Left forelimb (tissue), 1 donor: Measurements from ENCODE around the gene PLXDC2.

Experiments
- DNase-seq: peaks from one replicate; pipeline ENCODE4 v3.0.0-alpha.2; 2018; ENCODE audit warnings: low spot score

PLXDC2 gene

DNA sequence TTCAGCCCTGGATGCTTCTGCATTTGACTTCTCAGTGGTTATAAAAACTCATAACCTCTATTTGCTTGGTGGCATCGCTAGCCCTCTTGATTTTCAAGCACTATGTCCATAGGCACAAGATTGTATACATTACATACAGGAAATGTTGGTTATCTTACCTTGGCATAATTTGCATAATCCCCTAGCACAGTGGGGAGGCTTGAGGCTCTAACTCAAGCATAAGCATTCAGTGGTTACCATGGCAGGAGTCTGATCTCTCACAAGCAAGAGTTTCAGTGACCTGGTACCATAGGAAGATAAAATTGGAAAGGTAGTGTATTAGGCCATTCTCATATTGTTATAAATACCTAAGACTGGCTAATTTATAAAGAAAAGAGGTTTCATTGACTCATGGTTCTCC is 121.8 kb downstream of the PLXDC2 start:
- no peak for DNase-seq

DNA sequence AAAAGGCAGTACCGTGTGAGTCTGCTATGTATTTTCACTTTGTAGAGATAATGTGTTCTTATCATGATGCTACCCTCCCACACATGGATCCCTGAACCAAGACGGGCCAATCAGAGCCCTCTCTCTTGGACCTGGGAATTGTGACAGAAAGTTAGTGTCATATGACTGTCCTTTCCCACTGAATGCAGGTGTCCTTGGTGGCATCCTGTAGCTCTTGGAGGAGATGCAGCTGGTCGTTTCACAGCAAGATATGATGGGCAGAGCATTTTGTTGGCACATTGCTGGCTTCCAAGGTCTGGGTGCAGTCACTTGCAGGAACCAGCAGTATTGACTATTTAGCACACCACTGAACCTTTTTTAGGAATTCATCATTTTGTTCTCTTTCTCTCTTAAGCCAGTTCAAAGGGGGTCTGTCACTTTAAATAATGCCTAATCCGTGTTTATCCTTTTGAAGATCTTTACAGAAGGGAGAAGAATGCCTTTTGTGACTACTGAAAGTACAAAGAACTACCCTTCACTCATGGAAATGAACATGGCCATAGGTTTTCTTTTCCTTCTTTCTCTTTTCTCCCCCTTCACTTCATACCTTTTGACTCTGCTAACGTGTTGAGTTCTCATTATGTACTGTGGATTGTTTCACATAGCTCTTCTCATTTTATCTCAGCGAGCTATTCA is 125.1 kb downstream of the PLXDC2 start:
- DNase-seq = no peak

GRCh38 chr10:19944911-19945663 is 128.9 kb downstream of the PLXDC2 start:
- DNase-seq = peak; percentile 82

GRCh38 chr10:19946245-19946644 is 130.0 kb downstream of the PLXDC2 start:
- DNase-seq = no peak

GRCh38 chr10:19946791-19947190 is 130.6 kb downstream of the PLXDC2 start:
- DNase-seq = no peak

DNA sequence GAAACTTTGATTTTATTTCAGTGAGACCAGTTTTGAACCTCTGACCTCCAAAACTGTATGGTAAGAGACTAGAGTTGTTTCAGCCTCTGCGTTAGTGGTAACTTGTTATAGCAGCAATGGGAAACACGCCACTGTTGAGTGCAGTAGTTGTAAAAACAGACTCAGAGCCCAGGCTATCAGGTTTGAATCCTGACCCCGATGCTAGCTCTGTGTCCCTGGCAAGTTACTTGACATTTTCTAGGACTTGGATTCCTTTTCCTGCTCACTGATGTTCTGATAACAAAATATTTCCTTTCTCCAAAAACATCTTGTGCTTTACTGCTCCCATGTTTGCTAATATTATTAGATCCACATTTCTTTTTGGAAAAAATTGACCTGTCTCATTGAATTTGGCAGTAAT is 131.0 kb downstream of the PLXDC2 start:
- DNase-seq = no peak

DNA sequence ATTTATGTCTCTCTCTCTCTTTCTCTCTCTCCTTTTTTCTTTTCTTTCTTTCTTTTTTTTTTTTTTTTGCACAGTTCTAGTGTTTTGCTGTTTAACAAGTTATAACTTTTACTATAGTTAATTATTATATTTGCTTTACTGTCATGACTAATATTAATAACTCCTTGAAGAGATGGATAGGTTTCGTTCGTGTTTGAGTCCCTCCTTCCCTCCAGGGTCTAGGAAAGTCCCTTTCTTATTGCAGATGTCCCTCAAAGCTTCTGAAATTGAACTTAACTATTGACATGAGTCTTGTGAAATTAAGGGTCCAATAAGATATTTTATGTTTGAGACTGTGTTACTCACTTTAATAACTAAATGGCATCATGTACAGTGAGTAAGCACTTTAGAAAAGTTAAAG is 131.4 kb downstream of the PLXDC2 start:
- DNase-seq = no peak

DNA sequence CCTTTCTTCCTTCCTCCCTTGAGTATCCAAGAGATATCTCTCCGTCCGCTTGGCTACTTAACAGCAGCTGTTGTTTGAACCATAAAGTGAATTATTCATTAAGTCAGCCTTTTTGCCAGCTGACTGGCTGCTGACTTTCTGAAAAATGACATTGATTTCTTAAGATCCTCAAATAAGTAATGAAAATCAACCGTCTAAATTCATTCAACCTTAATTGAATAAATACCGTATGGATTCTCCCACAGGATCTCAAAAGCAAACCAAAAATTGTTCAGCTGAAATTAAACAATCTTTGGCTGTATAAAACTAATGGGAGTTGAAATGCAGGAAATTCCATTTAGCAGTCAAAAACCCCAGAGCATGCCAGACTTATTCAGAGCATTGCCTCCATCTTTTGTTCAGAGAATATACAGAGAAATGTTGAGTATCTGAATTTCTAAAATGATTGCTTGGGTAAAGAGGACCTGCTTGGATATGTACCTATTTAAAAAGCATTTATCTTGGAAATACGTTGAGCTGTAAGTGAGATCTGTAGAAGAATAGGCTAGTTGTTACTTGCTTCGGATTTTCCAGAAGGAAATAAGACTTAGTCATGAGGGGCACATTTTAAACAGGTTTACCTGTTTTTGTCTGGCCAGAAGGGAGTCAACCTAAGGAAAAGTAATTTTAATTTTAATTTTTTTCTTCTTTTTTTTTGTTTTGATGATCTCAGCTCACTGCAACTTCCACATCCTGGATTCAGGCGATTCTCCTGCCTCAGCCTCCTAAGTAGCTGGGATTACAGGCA is 136.2 kb downstream of the PLXDC2 start:
- DNase-seq = no peak

DNA sequence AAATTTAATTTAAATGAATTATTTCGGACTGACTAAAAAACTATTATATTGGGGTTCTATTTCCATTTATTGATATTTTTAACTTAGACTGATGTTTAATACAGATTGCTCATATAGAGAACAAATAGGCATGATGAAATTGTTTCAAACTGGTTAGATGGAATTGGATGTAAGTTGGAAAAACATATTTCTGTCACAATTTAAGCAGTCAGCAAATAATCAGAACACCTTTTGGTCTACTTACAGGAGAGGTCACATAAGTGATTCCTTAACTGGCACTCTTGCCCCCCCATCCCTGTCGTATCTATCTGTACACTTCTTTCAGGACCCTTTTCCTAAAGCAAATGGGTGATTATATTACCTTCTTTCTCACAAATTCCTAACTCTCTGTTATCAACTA is 138.4 kb downstream of the PLXDC2 start:
- DNase-seq = no peak

- no peak for DNase-seq
These were observed 140.3 kb downstream of the PLXDC2 start for GRCh38 chr10:19956516-19957032.

GRCh38 chr10:19958787-19959186 is 142.6 kb downstream of the PLXDC2 start:
- DNase-seq = no peak

GRCh38 chr10:19961076-19962053 is 145.1 kb downstream of the PLXDC2 start:
- no peak for DNase-seq

- DNase-seq = no peak
These were observed 148.4 kb downstream of the PLXDC2 start for GRCh38 chr10:19964625-19965024.

DNA sequence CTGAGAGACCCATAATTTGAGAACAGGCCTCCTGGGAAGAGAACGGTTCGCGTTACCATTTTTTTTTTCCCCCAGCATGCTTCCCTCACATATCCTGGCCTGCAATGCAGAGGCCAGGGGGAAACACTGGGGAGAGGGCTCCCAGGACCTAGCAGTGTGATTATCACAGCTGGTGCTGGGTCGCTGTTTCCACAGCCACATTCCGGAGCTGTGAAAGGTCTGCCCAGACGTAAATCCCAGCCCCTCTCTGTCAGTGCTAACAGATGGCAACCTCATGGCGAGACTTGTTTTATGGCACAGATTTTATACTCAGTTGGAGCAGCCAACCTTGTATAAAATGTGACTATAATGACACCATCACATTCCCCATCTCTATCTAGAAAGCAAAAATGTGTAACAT is 150.5 kb downstream of the PLXDC2 start:
- no peak for DNase-seq

GRCh38 chr10:19967981-19968380 is 151.7 kb downstream of the PLXDC2 start:
- no peak for DNase-seq

DNA sequence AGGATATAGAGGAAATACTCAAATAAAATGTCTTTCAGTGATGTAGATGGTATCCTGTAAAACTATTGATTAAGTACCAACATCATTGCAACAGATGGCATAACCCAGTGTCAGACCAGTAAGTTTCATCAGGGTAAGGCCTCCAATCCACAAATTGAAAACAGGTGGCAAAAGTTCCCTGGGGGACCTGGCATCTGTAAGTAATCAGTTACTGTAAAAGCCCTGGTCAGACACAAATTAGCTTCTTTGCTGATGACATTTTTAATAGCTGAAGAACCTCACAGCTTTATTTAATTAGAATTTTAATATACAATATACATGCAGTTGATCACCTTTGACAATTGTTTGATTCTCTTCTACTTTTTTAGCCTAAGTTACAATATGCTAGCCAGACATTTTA is 152.5 kb downstream of the PLXDC2 start:
- DNase-seq = no peak

DNA sequence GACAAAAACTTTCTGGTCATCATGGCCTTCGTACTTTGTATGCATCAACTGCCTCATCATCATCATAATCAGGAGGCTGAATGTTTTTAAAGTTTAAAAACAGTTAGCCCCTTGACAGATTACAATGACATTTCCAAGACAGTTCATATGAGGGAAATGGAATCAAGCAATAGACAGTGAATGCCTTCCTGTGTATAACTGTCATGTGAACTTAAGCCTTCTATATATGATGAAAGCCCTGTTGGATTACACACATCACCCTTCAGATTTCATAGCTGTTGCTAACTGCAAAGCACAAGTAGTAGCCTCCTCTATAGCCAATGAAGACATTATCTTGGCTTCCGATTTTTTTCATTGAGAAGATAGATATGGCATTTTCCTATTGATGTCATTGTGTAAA is 154.0 kb downstream of the PLXDC2 start:
- no peak for DNase-seq

DNA sequence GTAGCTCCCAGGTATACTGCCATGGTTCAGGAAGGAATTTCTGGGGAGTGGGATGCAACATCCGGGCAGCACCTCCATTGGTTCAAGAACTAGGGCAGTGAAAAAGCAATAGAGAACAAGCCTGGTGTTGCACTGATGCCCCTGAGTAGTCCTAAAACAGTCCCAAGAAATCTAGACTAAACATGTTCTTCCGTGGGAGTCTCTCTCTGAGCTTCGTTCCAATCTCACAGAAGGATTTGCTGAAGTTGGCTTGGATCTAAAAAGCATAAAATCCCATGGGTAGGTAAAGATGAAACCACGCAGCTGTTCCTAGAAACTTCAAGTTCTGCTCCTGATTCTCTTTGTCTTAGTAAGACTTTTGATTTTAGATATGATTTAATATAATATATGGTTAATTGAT is 154.5 kb downstream of the PLXDC2 start:
- DNase-seq = no peak

GRCh38 chr10:19971343-19972052 is 155.3 kb downstream of the PLXDC2 start:
- DNase-seq = no peak

DNA sequence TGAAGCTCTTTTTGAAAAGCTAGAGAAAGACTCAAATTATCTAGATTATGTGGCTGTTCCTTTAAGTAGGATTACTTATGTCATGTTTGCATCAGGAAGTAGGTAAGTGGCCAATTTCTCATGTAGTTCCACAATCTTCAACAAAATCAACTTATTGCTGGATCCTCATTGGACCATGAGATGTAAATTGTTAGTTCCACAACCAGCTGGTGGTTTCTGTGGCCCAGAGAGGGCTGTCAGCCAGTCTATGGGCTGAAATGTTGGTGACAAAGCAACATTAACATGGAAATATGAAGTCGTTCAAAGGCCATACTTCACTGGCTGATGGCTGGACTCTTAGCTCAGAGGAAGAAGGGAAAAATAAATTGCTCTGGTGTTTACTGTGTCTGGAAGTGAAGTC is 157.9 kb downstream of the PLXDC2 start:
- no peak for DNase-seq

DNA sequence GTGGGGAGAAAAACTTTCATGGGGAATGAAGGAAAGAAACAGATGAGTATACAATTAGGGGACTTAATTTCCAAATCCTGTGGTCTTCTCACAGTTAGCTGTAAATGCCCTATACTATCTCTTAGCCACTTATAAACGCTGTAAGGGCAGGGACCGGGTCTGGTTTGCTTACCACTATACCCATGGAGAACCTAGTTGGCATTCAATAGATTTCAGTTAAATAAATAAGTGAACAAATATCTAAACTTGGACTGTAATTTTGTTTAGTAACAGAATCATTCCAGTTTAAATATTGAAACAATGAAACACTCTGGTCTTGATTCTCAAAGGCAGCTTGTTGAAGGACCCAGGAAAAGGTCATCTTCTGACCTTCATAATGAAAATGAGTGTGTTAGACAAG is 158.3 kb downstream of the PLXDC2 start:
- no peak for DNase-seq
